Stimulated activated CD8-positive, alpha-beta memory T cell treated with anti-CD3 and anti-CD28 coated beads, Interleukin-12 subunit alpha, Interleukin-12 subunit beta, amount 100 ng/mL, for 24 hours (primary cell): ENCODE measurements around the gene DCP1B.

Experiments
- DNase-seq: peaks from one replicate; pipeline ENCODE4 v3.0.0-alpha.2; 2020; ENCODE audit errors: extremely low read depth

The DCP1B gene

GRCh38 chr12:1935242-1935641 lies 69.0 kb downstream of the DCP1B start:
- DNase-seq, result no peak

GRCh38 chr12:1934831-1935230 lies 69.4 kb downstream of the DCP1B start:
- no peak for DNase-seq

- no peak for DNase-seq
These were observed 70.2 kb downstream of the DCP1B start for GRCh38 chr12:1934068-1934467.

- no peak for DNase-seq
These were observed 70.8 kb downstream of the DCP1B start for GRCh38 chr12:1933342-1934051.

GRCh38 chr12:1932264-1932777 lies 71.9 kb downstream of the DCP1B start:
- no peak for DNase-seq

GRCh38 chr12:1931642-1932041 lies 72.6 kb downstream of the DCP1B start:
- no peak for DNase-seq

- DNase-seq, result no peak
These were observed 73.3 kb downstream of the DCP1B start for GRCh38 chr12:1930803-1931597.

GRCh38 chr12:1929985-1930802 lies 74.1 kb downstream of the DCP1B start:
- DNase-seq, result no peak

- no peak for DNase-seq
These were observed 74.8 kb downstream of the DCP1B start for GRCh38 chr12:1929241-1929984.

- DNase-seq, result no peak
These were observed 75.7 kb downstream of the DCP1B start for GRCh38 chr12:1928439-1929121.

- DNase-seq, result no peak
These were observed 76.4 kb downstream of the DCP1B start for GRCh38 chr12:1927751-1928351.

GRCh38 chr12:1927051-1927680 lies 77.1 kb downstream of the DCP1B start:
- DNase-seq, result no peak

- no peak for DNase-seq
These were observed 78.0 kb downstream of the DCP1B start for GRCh38 chr12:1926251-1926657.

- DNase-seq, result no peak
These were observed 78.6 kb downstream of the DCP1B start for GRCh38 chr12:1925684-1926006.

GRCh38 chr12:1924996-1925683 lies 79.1 kb downstream of the DCP1B start:
- no peak for DNase-seq

GRCh38 chr12:1922985-1923384 lies 81.3 kb downstream of the DCP1B start:
- DNase-seq, result no peak

GRCh38 chr12:1922075-1922709 lies 82.1 kb downstream of the DCP1B start:
- DNase-seq, result no peak

GRCh38 chr12:1920971-1921370 lies 83.3 kb downstream of the DCP1B start:
- DNase-seq, result no peak

- no peak for DNase-seq
These were observed 83.8 kb downstream of the DCP1B start for GRCh38 chr12:1920436-1920835.
